ENCODE measurements around the gene AMBRA1.
A peak's percentile ranks its signal among the peaks of the same experiment; 100 is the strongest.
"Not testable (repeated sequence)": the region's sequence is repeated elsewhere in the genome, so short reads cannot be mapped to it uniquely, and the experiment has no call there.

The AMBRA1 gene

DNA sequence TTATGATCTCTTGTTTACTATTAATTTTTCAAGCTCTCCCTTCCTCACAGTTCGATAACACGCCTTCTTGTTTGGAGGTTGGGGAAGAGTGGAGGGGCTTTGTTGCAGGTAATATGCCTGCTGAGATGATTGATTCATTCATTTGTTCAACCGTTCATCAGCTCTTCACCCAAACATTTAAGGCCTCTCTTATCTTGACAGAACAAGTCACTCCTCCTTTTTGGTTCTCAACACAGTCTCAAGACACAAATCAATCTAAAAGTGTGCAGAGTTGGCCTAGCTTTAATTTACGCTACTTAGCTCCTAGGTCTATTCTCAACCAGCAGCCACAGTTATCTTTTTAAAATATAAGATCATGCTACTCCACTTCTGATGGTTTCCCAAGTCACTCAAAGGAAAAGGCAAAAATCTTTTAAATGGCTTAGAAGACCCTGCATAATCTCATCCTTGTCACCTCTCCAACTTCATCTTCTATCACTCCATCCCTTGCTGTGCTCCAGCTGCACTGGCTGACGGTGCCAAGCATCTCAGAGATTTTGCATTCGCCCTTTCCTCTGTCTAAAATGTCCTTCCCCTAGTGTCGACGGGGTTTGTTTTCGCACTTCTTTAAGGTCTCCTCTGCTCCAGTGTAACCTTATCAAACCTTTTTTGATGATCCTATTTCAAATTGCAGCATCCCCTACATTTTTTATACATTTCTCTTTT, 60.3 kb downstream of the AMBRA1 start:
- DNase-seq = no peak

DNA sequence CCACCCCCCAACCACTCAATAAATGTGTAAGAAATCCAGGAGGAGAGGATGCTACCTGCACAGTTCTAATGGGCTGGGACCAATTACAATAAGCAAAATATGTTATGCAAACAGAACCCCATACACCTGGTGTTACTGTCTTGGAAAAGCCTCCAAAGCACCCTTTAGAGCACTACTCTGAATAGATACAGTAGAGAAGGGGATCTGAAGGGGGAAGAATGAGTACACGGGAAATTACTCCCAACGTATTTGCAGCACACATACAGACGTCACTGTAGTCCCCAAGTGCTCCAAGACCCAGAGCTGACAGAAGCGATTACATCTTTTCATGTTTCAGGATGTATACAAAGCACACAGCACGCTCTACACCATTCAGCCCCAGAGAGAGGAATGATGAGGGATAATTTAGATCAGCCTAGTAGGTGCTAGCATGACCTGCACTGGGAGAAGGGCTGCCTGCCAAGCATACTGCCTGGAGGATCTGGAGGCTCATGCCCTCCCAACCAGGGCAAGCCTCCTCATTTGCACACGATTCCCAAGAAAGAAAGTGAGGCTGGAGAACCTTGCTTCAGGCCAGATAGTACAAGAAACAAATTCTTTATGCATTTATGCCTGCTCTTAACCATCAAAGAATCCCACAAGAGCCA, 63.8 kb downstream of the AMBRA1 start:
- DNase-seq = no peak

- DNase-seq = peak; percentile 29 to 73 (median 63)
These were observed 64.5 kb downstream of the AMBRA1 start for GRCh38 chr11:46529095-46529905.

DNA sequence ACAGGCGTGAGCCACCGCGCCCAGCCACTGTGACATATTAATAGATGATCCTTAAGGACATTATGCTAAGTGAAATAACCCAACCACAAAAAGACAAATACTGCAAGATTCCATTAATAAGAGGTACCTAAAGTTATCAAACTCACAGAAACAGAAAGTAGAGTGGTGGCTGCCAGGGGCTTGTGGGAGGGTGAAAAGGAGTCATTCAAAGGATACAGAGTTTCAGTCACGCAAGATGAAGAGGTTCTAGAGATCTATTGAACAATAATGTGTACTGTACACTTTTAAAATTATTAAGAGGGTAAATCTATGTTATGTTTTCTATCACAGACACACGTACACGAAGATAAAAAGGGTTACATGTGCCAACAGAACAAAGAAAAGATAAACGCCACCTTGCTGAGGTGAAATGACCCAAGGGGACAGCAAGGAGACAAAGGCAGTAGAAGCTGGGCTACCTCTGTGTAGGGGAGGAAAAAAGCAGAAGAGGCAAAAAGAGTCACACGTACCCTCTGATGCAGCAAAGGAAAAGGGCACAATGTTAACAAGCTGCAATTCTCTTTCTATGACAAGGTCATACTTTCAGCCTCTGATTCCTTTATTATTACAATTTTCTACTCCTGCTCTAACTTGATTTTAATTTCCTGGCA, 65.3 kb downstream of the AMBRA1 start:
- peak in 1 of 5 experiments; percentile 21 for DNase-seq

GRCh38 chr11:46527591-46528130, 66.2 kb downstream of the AMBRA1 start:
- no peak for DNase-seq

GRCh38 chr11:46526216-46527215, 67.3 kb downstream of the AMBRA1 start:
- DNase-seq = no peak

GRCh38 chr11:46524201-46524770, 69.5 kb downstream of the AMBRA1 start:
- no peak for DNase-seq

GRCh38 chr11:46523290-46523689, 70.5 kb downstream of the AMBRA1 start:
- no peak for DNase-seq

GRCh38 chr11:46522682-46523281, 71.0 kb downstream of the AMBRA1 start:
- DNase-seq = no peak

DNA sequence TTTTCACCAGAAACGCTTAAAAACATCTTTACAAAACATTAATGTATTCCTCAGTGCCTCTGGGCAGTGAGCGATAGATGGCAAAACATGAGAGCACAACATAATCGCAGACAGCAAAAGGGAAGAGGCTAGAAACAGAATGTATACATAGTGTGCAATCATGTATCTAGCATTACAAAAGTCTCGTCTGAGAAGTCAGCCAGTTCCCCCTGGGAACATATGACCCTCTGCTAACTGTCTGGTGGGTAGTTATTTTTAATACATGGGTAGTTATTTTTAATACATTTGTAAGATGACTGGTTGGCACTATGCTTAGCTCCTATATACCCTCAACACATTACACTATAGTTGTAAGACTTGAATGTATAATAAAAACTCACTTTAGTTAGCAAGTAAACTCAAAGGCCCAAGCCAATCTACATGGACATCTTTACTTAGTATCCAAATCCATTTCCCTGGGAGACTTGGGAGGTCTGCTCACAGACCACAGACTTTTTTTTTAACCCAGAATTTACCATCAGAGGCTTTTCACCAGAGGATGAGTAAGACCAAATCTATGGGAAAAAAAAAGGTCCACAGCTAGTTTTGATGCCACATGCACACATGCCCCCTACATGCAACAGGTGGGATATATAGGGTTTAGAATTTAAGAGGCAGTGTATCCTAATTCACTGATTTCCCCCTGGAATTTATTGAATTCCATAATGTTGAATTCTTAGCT, 71.7 kb downstream of the AMBRA1 start:
- no peak for DNase-seq

GRCh38 chr11:46520971-46521745, 72.7 kb downstream of the AMBRA1 start:
- DNase-seq = no peak

GRCh38 chr11:46519351-46519750, 74.5 kb downstream of the AMBRA1 start:
- no peak for DNase-seq

DNA sequence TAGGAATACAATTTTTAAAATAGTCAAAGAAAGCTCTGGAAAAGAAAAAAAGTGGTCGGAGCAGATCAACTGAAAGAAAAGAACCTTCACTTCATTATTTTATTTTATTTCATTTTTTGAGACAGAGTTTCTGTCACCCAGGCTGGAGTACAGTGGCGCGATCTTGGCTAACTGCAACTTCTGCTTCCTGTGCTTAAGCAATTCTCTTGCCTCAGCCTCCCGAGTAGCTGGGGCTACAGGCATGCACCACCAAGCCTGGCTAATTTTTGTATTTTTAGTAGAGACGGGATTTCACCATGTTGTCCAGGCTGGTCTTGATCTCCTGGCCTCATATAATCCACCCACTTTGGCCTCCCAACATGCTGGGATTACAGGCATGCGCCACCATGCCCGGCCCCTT, 74.9 kb downstream of the AMBRA1 start:
- not testable (repeated sequence) for DNase-seq

GRCh38 chr11:46514370-46514769, 79.5 kb downstream of the AMBRA1 start:
- DNase-seq = peak in 1 of 5 experiments; percentile 38

GRCh38 chr11:46513934-46514342, 79.9 kb downstream of the AMBRA1 start:
- no peak for DNase-seq

DNA sequence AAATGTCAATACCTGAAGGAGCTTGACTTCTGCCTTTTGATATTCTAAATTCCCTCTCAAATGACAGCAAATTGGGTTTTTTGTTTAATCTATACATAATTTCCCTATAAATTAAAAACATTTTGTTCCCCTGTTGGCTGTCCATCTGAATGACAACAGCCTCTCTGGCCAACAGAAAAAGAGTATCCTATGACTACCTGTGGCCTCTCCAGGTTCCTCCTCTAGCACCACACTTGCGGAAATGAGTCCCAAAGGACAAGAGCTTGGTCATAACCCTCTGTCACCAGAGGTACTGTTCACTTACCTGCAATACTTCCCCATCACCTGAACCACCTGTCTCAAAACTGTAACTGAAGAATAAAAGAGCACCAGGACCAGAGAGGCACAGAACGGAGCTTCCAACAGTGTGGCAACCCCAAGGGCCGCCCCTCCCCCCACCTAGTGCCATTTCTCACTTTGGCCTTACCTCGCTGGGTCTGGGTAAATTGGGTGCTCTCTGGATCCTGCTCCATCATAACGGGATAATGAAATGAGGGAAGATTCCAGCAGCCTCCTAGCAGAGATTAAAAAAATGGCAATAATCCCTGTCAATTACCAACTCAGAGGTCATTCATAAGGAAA, 81.5 kb downstream of the AMBRA1 start:
- no peak for DNase-seq

DNA sequence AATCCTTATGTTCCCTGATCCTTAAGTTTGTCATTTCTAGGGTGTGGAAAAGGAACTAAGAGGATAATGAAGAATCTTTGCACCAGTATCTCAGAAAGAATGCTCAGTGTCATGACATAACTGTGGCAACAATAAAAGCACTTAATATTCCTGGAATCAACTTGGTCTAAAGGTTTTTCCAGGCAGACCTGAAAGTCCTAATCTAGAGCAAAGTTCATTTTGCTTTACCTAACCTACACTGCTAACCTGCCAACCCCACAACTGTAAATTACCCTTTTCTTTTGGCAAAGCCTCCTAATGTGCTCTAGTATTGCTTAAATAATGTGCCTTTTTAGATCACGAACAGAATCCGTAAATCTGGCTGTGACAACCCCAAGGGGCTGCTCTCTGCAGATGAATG, 82.5 kb downstream of the AMBRA1 start:
- no peak for DNase-seq

DNA sequence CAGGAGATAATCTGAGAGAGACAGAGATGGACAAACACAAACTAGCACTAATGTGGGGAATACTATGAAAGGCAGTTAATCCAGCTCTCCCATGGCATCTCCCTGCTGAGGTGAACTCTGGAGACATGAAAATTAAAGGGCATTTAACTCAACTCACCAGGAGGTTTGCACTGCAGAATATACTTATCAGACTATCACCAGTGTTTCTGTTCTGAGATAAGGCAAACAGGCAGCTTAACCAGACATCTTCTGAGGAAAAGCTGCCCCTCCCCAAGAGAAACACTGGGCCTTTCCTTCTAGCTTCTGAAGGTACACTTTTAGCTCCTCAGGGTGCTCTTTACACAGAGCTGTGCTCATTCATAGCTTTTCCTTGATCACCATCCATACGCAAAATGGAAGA, 85.5 kb downstream of the AMBRA1 start:
- peak in 1 of 5 experiments; percentile 10 for DNase-seq

GRCh38 chr11:46506483-46506791, 87.4 kb downstream of the AMBRA1 start:
- no peak for DNase-seq
